CD1c-positive myeloid dendritic cell (primary cell): ENCODE data around the gene TNIP1.

Experiments used
- DNase-seq: peaks from one replicate; pipeline ENCODE4 v3.0.0-alpha.2; 2016; ENCODE audit errors: extremely low spot score

The TNIP1 gene

GRCh38 chr5:151001436-151001835 is 79.4 kb downstream of the TNIP1 start:
- no peak for DNase-seq

- DNase-seq: no peak
Observed at GRCh38 chr5:150999704-151000442, 81.0 kb downstream of the TNIP1 start.

DNA sequence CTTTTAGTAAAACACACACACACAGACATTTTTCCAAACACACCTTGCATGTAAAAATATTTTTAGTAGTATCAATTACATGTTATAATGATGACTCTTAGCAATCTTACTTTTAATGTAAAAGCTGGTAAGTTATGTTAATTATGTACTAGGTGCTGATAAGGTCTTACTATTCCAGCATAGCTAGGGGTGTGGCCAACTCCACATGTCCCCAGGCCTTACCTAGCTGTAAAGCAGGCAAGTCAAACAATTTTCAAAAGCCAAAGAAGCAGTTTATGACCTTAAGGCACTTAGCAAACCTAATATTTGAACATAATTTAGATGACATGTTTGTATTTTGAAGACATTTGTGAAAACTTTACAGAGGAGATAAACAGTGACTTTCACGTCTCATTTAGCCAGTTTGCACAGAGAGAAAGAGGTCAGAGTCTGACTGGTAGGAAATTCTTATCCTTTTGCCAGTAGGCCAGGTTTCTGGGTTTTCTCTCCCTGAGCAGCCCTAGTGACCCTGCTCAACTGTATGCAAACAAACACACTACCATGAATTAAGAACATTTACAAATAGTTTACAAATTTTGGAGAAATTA is 86.9 kb downstream of the TNIP1 start:
- DNase-seq: no peak

DNA sequence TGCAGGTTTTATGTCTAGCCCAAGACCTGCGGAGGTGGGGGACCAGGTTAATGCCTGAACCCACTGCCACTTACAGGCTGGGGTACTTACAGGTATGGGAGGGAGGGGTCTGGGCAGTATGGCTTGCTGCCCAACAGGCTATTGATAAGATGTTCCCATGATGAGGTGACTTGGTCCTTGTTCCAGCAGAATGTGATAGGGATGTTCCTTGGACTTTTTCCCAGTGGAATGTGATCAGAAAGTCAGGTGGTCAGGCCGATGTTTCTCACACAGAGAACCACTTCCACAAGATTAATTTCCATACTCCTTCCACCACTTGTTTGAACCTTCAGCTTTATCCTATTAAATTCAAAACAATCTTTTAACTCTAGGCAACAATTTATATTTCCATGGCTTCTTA is 87.4 kb downstream of the TNIP1 start:
- DNase-seq: no peak

GRCh38 chr5:150992705-150993104 is 88.1 kb downstream of the TNIP1 start:
- DNase-seq: no peak

DNA sequence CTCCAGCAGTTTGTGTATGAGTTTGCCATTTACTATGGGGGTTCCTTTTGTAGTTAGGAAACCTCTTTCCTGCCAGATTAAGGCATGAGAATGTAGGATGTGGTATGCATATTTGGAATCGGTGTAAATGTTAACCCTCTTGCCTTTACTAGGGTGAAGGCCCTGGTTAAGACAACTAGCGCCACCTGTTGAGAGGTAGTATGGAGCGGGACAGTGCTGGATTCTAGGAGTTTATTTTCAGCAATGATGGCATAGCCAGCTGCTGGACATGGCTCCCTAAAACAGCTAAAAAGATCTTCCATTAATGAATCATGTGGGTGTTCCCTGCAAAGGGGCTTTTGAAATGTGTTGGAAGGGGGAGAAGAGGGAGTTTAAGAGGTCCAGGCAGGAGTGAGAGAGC is 91.1 kb downstream of the TNIP1 start:
- no peak for DNase-seq

DNA sequence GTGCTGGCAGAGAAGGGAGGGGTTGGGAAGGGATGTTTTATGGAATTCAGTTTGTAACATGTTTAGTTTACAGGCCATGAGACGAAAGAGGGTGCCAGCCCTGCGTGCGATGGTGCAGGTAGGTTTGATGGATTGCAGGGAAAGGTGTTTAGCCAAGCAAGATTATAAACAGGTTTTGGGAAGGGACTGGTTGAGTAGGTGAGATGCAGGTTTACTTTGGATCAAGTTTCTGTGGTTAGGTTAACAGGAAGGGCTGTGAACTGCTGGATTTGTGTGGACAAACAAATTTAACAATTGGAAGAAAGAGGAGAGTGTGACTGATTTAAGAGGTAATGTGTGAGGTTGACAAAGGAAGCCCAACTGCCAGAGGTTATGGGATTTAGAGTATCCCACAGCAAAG is 93.1 kb downstream of the TNIP1 start:
- no peak for DNase-seq
